GM18517 (cell line): ENCODE data around the gene ACR.

Source experiments
- ATAC-seq: cut with Tn5 transposase; IDR thresholded peaks from one replicate; pipeline ENCODE4 v1.9.1; 2021; ENCODE audit warnings: mild to moderate bottlenecking, moderate library complexity; ENCODE audit not compliant: unreplicated experiment

ACR gene

DNA sequence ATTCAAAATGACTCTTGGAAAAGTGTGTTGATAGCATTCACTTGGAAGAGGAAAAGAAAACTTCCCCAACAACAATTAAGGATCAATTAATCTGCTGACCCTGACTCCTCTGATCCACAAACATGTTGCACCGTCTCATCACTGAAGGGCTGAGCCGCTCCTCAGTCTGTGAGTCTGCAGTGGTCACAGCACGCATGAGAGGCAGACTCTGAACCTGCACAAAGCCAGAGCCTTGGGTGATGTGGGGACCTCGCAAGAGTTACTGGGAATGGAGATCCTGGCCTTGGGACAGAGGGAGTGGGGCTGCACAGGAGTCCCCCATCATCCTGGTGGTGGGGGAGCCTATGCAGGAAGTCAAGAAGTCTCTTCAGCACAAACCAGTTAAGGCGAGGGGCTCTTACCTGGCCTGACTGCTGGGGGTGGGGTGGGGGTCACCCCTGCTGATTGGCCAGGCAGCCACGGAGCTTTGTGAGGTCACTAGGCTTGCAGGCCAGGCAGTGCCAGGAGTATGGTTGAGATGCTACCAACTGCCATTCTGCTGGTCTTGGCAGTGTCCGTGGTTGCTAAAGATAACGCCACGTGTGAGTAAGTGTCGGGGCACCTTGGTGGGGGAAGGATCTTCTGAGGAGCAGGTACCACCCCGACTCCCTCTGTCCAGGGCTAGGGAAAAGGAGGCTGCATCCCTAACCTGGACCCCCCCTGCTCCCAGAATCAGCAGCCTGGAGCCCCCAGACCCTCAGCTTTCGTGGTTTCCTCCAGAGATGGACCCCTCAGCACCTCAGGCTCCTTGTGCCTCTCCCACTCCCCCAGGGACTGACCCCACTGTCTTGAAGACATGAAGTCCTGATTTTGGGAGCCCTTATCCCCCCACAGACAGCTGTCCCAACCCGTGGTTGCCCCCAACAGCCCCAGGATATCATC, at the start of gene ACR:
Gene ACR, plus strand, starts transcription at position 477 of the 921 bp plus-strand sequence. Its CDS starts 32 bp downstream, at position 509.
- ATAC-seq: no peak

DNA sequence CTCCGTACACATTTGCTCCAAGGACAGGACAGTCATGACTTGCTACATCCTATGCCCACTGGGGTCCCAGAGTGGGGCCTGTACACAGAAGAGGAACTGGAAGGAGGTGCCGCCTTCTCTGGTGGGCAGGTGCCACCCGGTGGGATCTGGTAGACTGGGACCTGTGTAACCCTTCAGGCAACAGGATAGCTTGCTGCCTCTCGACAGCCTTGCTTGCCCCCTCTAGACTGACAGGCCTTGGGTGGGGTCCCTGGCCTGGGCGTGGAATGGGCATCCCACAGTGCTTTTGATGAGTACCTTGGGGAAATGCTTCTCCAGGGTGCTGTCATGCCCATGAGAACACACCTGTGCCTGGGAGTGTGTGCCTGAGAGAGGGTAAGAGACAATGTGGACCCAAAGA, 49.6 kb upstream of the ACR start:
- ATAC-seq: no peak

DNA sequence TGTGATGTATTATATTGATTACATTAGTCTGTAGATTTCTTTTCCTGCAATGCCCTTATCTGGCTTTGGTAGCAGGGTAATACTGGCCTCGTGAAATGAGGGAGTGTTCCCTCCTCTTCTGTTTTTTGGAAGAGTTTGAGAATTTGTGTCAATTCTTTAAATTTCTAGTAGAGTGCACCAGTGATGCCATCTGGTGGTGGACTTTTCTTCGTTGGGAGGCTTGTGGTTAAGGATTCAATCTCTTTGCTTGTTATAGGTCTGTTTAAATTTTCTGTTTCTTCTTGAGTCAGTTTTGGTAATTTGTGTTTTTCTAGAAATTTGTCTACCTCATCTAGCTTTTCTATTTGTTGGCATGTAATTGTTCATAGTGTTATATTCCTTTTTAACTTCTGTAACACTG, 46.5 kb upstream of the ACR start:
- ATAC-seq: no peak

DNA sequence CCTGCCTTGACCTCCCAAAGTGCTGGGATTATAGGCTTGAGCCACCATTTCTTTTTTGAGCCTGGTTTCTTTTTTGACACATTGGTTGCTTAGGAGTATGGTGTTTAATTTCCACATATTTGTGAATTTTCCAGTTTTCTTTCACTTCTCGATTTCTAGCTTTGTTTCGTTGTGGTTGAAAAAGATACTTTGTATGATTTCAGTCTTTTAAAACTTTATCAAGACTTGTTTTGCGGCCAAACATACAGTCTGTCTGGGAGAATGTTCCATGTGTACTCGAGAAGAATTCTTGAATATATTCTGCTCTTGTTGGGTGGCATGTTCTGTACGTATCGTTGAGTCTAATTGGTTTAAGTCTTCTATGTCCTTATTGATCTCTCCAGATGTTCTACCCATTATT, 44.5 kb upstream of the ACR start:
- ATAC-seq: no peak

DNA sequence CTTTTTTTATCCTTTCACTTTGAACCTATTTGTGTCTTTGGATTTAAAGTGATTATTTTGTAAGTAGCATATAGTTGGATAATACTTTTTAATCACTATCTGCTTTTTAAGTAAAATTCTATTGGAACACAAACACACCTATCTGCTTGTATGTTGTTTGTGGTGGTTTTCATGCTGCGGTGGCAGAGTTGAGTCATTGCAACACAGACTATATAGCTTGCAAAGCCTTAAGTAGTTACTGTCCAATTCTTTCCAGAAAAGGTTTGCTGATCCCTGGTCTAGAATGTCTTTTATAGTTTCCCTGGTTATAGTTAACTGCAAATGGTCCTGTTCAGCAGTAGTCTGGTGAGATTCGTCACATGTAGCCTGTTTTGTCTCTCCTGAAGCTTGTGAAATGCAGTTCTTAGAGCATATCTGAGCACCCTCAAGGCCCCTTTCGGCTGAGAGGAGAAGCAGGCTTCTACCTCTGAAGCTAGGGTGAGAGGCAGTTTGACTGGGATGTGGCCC, 43.9 kb upstream of the ACR start:
- no peak for ATAC-seq

DNA sequence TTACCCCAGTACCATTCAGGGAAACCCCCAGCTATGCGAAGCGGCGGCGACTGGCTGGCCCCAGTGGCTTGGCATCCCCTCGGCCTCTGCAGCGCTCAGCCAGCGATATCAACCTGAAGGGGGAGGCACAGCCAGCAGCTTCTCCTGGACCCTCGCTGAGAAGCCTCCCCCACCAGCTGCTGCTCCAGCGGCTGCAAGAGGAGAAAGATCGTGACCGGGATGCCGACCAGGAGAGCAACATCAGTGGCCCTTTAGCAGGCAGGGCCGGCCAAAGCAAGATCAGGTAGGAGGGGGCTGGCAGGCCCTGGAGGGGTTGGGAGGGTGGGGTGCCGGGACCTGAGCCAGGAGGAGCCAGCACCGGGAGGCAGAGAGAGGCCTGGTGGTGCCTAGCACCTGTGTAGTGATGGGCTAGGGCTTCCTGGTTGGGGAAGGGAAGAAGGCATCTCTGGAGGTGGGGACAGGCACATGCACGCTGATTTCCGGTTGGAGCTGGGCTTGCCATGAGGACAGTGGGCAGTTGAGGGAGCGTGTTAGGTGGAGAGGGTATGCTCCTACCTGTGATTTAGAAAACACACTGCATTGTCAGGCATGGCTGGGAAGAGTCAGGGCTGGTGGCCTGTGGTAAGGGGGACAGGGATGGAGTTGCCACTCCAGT, 43.1 kb upstream of the ACR start:
- no peak for ATAC-seq

DNA sequence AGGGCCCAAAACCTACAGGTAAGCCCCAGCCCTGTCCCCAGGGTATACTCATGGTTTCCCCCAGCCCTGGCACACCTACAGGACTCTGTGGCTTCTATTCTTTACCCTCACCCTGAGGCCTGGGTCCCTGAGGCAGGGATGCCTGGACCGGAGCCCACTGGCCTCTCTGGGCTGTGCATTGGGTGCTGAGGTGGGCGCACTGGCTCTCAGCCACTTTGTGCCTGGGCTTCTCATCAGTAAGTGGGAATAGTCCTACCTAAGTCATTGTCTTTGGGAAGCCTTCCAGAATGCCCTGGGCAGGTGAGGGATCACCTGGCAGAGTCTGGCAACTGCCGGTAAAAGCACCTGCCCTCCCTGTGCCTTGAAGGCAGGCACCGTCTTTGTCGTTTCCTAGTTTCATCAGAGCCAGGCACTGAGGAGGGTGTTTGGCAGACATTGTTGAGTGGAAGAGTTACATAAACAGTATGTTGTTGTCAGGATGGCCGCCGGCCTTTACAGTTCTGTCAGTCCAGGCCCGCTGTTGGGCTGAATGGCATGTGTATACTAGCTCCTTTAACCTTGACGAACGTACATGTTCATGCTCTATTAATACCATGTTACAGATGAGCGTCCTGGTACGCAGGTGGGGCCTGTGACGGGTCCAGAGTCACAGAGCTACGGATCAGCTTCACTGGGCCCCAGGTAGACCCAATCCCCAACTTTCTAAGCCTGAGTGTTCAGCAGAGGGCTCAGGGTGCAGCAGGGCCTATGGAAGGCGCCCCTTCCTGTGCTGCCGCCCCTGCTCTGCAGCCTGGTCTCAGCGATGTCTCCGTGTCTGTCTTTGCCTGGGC, 42.4 kb upstream of the ACR start:
- ATAC-seq: no peak

DNA sequence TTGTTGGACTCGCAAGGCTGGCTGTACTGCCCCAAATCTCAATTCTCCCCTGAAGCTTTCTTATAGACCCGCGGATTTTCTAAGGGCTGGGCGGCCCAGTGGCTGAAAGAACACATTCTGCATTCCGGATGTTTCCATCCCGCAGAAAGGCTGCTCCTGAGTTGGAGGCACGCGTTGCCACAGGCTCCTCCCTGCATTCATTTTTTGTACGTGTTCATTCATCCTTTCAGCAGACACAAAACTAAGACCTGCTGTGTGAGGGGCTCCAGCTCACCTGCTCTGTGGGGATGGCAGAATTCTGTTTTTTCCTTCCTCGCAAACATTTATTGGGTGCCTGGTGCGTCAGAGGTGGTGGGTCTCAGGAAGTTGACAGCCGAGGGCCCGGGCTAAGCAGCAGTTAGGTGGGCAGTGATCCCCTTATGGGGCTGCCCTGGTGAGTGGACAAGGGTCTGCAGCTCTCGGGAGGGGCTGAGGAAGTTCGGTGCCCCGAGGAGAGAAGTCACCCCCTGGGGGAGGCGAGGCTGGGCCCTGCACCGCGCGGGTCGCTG, 41.7 kb upstream of the ACR start:
- ATAC-seq: no peak

DNA sequence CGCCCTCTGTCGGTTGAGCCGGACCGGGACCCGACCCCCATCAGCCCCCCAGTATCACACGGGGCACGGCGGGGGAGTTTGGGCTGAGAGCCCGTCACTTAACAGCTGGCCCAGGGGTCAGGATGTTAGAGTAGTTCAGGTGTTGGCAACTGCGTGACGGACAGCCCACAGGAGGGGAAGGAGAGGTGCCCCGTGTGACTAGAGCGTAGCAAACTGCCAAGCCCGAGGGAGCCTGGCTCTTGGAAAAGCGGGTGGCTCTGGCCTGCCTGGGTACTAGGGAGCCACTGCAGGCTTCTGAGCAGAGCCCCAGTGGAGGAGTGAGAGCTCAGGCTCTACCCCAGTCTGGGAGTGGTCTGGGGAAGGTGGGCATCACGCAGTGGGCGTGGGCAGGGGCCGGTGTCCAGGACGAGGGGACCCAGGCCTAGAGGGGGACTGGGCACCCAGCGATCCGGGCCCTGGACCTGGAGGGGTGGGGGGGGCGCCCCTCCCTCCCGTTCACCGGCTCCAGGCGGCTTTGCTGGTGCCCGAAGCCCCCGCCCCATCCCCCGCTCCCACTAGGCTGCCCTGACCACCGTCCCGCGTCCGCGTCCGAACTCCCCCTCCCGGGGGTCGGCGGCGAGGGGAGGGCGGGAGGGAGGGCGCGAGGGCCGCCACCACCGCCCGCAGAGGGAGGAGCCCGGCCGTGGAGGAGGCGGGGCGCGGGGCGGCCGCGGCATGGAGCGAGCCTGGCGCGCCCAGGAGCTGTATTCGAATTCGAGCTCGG, 41.0 kb upstream of the ACR start:
- no peak for ATAC-seq

DNA sequence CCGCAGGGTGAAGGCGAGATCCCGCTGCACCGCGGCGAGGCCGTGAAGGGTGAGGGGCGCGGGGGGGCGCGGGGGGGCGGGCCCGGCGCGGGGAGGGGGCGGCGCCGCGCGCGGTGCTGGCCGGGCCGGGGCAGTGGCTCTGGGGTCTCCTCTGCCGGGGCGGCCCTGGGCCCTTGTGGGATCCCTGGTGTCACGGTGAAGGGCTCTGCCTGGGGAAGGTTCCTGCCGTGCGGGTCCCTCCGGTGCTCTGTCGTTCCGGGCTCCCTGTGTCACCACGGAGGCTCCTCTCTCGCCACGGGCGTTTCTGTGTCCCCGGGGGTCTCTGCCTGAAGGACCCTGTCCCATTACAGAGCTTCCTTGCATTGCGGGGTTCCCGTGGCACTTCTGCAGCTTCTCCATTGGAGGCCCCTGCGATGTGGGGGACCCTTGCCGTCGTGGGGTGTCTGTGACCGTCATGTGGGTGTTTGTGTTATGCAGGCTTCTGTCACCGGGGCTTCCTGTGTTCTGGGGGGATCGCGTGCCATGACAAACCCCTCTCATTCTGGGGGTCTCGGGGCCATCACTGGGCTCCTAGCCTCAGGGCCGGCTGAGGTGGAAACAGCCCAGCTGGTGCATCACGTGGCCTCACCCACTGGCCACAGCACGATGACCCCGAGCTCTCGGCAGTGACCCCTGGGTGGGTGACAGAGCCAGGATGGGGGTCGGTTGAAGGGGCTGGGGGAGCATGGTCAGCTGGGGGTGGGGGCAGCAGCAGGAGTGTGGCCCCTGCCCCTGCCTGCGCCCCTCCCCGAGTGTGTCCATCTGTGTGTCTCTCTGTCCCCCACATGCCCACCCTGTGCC, 40.1 kb upstream of the ACR start:
- no peak for ATAC-seq

DNA sequence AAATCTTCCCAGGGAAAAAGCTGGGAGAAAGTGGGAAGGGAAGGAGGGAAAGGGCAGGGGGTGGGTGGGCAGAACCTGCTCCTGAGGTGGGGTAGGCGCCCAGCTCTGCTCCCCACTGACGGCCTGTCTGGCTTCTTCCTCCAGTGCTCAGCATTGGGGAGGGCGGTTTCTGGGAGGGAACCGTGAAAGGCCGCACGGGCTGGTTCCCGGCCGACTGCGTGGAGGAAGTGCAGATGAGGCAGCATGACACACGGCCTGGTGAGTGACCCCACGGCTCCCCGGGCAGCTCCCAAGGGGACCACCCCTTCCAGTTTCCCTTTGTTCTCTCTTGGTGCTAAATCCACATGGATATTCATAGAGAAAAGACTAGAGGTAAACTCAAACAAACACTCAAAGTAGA, 39.5 kb upstream of the ACR start:
- no peak for ATAC-seq

DNA sequence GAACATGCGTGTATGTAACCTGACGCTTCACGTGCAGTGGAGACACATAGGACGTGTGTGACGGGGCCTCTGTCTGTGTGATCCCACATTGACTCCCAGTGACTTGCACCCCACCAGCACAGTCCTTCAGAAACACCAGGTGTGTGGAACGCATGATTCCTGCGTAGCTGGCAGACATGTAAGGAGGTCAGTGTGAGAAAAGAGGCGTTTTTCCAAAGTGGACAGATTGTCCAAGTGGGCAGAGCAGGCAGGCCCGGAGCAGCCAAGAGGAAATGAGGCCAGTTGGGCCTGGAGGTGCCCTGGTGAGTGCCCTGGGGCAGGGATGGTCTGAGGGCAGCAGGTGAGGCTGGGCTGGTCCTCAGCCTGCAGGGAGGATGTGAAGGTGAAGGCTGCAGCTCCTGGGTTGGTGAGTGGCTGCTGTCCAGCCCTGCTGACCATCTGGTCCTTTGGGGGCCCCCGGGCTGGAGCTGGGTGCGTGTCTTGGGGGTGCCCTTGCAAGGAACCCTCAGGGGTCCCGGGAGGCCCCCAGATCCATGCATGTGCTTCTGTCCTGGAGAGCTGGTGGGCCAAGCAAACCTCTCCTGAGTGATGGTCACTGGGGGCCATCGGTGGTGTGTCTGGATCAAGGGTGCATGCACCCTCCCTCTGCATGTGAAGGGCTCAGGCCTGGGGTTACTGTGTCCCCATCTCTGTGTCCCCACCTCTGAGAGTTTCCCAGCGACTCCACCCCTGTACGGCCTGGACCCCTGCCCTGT, 38.8 kb upstream of the ACR start:
- no peak for ATAC-seq

DNA sequence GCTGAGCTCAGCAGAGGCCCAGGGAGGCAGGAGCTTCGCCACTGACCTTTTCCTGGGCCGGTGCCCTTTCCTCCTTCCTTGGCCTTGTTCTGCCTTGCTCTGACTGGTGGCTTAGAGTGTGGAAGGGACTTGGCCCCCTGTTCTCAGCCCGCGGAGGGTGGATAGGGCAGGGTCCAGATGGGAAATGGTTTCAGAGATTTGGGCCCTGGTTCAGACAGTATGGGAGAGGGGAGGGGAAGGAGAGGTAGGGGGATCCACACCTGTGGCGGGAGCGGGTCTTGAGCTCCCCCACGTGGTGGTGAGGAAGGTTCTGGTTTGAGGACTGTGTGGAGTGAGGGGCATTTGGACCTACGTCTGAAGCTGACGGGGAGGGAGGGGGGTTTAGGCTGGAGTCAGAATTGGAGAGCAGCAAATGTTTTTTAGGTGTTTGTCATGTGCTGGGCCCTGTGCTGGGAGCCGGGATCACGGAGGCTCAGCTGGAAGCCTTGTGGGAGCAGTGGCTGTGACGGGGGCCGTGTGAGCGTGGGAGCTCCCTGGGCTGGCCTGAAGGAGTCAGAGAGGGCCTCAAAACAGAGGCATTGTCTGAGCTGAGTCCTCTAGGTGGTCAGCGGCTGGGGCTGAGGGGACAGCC, 38.1 kb upstream of the ACR start:
- ATAC-seq: no peak

DNA sequence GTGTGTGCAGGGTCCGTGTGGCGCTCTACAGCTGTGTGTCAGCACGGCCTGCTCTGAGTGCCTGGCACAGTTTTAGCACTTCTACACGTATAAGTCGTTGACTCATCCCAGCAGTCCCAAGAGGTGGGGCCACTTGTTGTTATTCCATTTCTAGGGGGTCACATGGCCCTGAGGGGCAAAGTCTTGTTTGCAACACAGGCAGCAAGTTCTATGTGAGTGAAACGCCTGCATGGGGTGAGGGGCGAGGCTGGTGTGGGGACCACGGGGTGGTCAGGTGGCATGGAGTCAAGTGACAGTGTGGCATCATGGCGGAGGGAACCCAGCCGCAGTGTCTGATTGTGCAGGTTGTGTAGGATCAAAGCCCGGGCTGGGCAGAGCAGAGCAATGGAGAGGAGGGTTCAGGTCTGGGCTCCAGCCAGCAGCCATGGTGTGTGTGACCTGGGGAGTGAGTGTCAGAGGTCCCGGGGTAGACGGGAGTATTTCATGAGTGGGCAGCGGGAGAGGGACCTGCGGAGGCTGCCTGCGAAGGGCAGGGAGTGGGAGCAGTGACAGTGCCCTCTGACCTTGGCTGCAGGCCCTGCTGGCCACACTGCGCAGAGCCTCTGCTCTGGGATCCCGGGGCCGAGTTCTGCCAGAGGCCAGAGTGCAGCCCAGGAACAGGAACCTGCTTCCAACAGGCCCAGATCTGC, 37.5 kb upstream of the ACR start:
- no peak for ATAC-seq

DNA sequence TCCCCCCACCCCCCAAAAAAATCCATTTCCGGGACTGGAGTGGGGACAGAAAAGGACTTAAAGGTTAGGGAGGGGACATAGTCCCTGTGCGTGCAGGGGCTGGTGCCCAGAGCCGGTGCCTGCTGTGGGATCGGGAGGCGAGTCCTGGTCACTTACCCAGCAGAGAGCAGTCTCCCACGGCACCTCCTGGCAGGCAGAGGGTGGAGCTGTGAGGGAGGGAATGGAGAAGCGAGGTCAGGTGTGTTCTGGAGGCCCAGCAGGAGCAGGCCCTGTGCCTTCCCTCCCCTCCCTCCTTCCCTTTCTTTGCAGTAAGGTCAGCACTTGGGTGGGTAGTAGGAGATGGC, 37.0 kb upstream of the ACR start:
- ATAC-seq: no peak

DNA sequence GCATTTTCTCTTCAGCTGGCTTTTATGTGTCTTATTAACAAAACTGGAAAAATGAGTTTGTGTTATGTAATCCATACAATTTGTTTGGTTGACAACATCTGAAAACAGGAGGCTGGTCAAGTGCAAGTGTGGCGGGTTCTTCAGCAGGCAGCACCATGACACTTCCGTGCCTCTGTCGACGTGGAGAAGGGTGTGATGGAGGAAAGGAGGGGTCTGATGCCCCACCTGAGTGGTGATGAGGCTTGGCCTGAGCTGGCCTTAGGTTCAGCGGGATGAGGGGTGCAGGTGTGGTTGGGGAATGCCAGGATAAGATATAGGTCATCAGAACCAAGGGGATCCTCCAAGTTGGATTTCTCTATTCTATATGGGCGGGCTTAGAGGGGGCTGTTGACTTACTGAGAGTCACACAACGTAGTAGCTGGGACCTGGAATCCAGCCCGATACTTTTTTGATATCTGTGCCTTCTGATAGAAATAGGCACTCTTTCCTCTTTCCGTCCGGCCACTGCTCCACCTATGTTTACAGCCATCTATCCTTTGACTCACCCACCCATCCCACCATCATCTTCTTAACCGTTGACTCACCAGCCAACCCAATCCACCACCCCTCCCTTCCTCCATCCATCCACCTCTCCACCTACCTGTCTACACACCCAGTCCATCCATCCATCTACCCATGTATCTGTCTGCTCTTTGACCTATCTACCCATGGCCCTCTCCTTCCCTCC, 36.4 kb upstream of the ACR start:
- no peak for ATAC-seq

DNA sequence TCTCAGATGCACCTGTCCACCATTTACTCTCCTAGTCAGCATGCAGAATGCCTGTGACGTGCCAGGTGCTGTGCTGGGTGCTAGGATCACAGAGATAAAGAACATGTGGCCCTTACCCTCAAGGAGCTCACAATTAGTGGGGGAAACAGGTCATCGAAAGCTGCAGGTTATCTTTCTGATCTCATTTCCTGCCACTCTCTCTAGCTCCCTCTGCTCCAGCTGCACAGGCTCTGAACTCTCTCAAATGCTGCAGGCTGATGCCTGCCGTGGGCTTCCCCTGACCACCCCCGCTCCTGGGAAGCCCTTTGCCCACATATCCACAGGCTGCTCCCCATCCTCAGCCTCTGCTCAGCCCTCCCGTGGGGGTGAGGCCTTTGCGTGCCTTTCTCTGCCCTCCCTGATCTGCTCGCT, 35.7 kb upstream of the ACR start:
- ATAC-seq: no peak
